Psoas muscle (tissue), 8 donors: ENCODE data around the gene NAB2. TPM values are rescaled to one million over a fixed set of nuclear protein-coding genes. Genes with fewer than 3 reads are reported as not detected.
A peak's percentile ranks its signal among the peaks of the same experiment; 100 is the strongest.
"Not testable (repeated sequence)": the region's sequence is repeated elsewhere in the genome, so short reads cannot be mapped to it uniquely, and the experiment has no call there.

Experiments
- ATAC-seq, 4 donors: fragments of 200-7000 bp; cut with Tn5 transposase; one replicate each; pipeline ENCODE4 v1.9.1; 2020; ENCODE audit warnings: moderate library complexity in 3 of 4, mild to moderate bottlenecking in 2 of 4
- DNase-seq, 2 donors: peaks; one replicate each; pipeline ENCODE4 v3.0.0-alpha.2; 2020
- H3K27ac ChIP-seq: fragments of 200-600 bp; one replicate; pipeline ENCODE4 v1.8.0; 2022
- H3K27me3 ChIP-seq, 3 donors: fragments of 200-600 bp in 1 of 3; one replicate each; pipeline versions ENCODE4 v1.6.1 to v1.8.0; 2013 to 2022; ENCODE audit warnings: low read length in 2 of 3, mild to moderate bottlenecking in 2 of 3, moderate library complexity in 1 of 3; ENCODE audit not compliant: insufficient read depth in 3 of 3
- H3K36me3 ChIP-seq, 2 donors: fragments of 200-600 bp in 1 of 2; one replicate each; pipeline versions ENCODE4 v1.6.1 to v1.8.0; 2013 to 2022; ENCODE audit warnings: low read depth in 1 of 2, mild to moderate bottlenecking in 1 of 2, moderate library complexity in 1 of 2; ENCODE audit not compliant: insufficient read depth in 1 of 2
- H3K4me1 ChIP-seq: fragments of 200-600 bp; one replicate; pipeline ENCODE4 v1.8.0; 2022
- H3K4me3 ChIP-seq: fragments of 200-600 bp; one replicate; pipeline ENCODE4 v1.8.0; 2022; ENCODE audit warnings: mild to moderate bottlenecking
- H3K9me3 ChIP-seq: fragments of 200-600 bp; one replicate; pipeline ENCODE4 v1.8.0; 2022
- CTCF ChIP-seq: fragments of 200-600 bp; IDR thresholded peaks from one replicate; pipeline ENCODE4 v1.8.0; 2022; ENCODE audit warnings: antibody characterized with exemption
- WGBS, 3 donors: extraction: QIAGEN DNeasy Blood & Tissue Kit; methylation state at CpG; one replicate each; pipeline versions ENCODE4 v1.1.6 to v1.1.7; 2013; 5-methylcytosine and 5-hydroxymethylcytosine counted together
- intact Hi-C, 2 donors: fragments of 100-400 bp; cut with DNase I; formaldehyde crosslinking; loops; one replicate each; pipeline versions ENCODE4 v1.11.0 to v1.14.2; 2022
- polyA plus RNA-seq, 3 donors: library from polyadenylated mRNA; stranded (reverse); fragments of 200-250 nt; gene quantifications; one replicate each; pipeline ENCODE4 v1.2.3, GENCODE V29; 2013
- total RNA-seq, 4 donors: library from RNA; stranded (reverse); fragmentation: NEBNext Ultra II Directional in 2 of 4; extraction: Animal tissue kit (Norgen Biotek cat#: 25700) in 2 of 4; gene quantifications; one replicate each; pipeline versions ENCODE4 v1.2.1 to v1.2.4, GENCODE V29; 2021 to 2023
- donor health status: healthy with polysubstance abuse.
- donor health status: DM: no; HTN: no; CAD: no; lungs with moderate emphysema.
- donor health status: Bipolar disorder and iron deficiency.
- donor health status: healthy.
- donor health status: DM: yes; HTN: yes; CAD: no.
- donor health status: DM: no; HTN: no; CAD: no.
- donor health status: DM: no; HTN: no; CAD: no.
- donor health status: DM: yes; HTN: yes; CAD: no.

Gene NAB2
- total and polyA plus RNA-seq, 7 donors, result 5.6 to 114 (median 8.9) TPM

DNA sequence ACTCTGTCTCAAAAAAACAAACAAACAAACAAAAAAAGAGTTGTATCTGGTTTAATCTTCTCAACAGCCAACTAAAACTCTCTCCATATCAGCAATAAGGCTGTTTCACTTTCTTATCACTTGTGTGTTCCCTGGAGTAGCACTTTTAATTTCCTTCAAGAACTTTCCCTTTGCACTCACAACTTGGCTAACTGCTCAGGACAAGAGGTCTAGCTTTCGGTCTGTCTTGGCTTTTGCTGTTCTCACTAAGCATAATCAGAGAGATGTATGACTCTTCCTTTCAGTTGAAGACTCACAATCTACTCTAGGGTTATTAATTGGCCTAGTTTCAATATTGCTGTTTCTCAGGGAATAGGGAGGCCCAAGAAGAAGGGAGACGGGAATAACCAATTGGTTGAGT lies 22.7 kb upstream of the NAB2 start:
- H3K27me3 ChIP-seq, result no peaks in the 10 kb centered on the region
- H3K27ac ChIP-seq, result no peak overlapping the region
- ATAC-seq (no peak), DNase-seq (no peak)
- no peaks in the 10 kb centered on the region for H3K4me1 ChIP-seq
- H3K9me3 ChIP-seq, result no peaks in the 10 kb centered on the region
- 87 to 96% (median 96%) methylated on average over 2 of the region's 2 CpGs for WGBS, 3 donors
- no peak for TF ChIP-seq CTCF
- H3K36me3 ChIP-seq, result peaks cover 4 to 41% of the 10 kb centered on the region in 2 donors
- intact Hi-C loops, result no loop called here
- H3K4me3 ChIP-seq, result no peak overlapping the region

GRCh38 chr12:57069523-57069922 lies 19.4 kb upstream of the NAB2 start:
- Histone ChIP-seq H3K4me3 (no peak overlapping the region), H3K4me1 (no peaks in the 10 kb centered on the region), H3K9me3 (no peaks in the 10 kb centered on the region), H3K27ac (no peak overlapping the region), H3K36me3 (peaks cover 4 to 42% of the 10 kb centered on the region in 2 donors), H3K27me3 (no peaks in the 10 kb centered on the region)
- DNase-seq, result peak in 1 of 2 donors; percentile 36
- peak; percentile 87 for TF ChIP-seq CTCF
- ATAC-seq, result peak; percentile 90 to 99 (median 95)
- 29 to 34% (median 33%) methylated on average over 3 of the region's 3 CpGs for WGBS, 3 donors
- intact Hi-C loops, result loop anchor here in 1 of 2 donors (1.0 to 2.0 kb wide), 2 partner anchors 43 to 115 kb away; no protein-coding TSS in a partner anchor

- intact Hi-C loops, result loop anchor here in 1 of 2 donors (5.0 kb wide), 1 partner anchor 110 kb away; no protein-coding TSS in a partner anchor
- Histone ChIP-seq H3K9me3 (no peaks in the 10 kb centered on the region), H3K36me3 (peaks cover 4 to 39% of the 10 kb centered on the region in 2 donors), H3K4me1 (peaks cover 1% of the 10 kb centered on the region), H3K27ac (no peak overlapping the region), H3K4me3 (no peak overlapping the region), H3K27me3 (no peaks in the 10 kb centered on the region)
- no peak for TF ChIP-seq CTCF
- ATAC-seq (no peak), DNase-seq (no peak)
- WGBS, 3 donors, result 74 to 82% (median 74%) methylated on average over 2 of the region's 2 CpGs
Observed at GRCh38 chr12:57072661-57073060, 16.3 kb upstream of the NAB2 start.

GRCh38 chr12:57073566-57074450 lies 15.1 kb upstream of the NAB2 start:
- not testable (repeated sequence) for H3K27ac ChIP-seq, H3K4me3 ChIP-seq, H3K9me3 ChIP-seq, H3K4me1 ChIP-seq, H3K27me3 ChIP-seq, DNase-seq, ATAC-seq
- WGBS, 3 donors, result 93 to 98% (median 97%) methylated on average over 6 of the region's 6 CpGs
- intact Hi-C loops, result loop anchor here in 1 of 2 donors (5.0 kb wide), 1 partner anchor 108 kb away; no protein-coding TSS in a partner anchor
- H3K36me3 ChIP-seq, result peaks cover 4 to 31% of the 10 kb centered on the region in 2 donors
